Muscle layer of duodenum (tissue), 2 donors: ENCODE measurements around the gene ADAMTS17.

Source experiments
- H3K27ac ChIP-seq: one replicate; pipeline ENCODE4 v1.7.0; 2013; ENCODE audit warnings: mild to moderate bottlenecking, low read length
- H3K27me3 ChIP-seq: one replicate; pipeline ENCODE4 v1.7.0; 2013; ENCODE audit warnings: low read depth, mild to moderate bottlenecking, control low read depth, low read length
- H3K36me3 ChIP-seq, 2 donors: one replicate each; pipeline ENCODE4 v1.7.0; 2013; ENCODE audit warnings: low read length in 2 of 2, control low read depth in 1 of 2, mild to moderate bottlenecking in 1 of 2; ENCODE audit not compliant: insufficient read depth in 2 of 2, control insufficient read depth in 1 of 2
- H3K4me1 ChIP-seq, 2 donors: one replicate each; pipeline ENCODE4 v1.7.0; 2013; ENCODE audit warnings: low read length in 2 of 2, mild to moderate bottlenecking in 2 of 2, control low read depth in 1 of 2, moderate library complexity in 1 of 2; ENCODE audit not compliant: insufficient read depth in 2 of 2, control insufficient read depth in 1 of 2
- H3K4me3 ChIP-seq, 2 donors: one replicate each; pipeline ENCODE4 v1.7.0; 2013; ENCODE audit warnings: low read length in 2 of 2, low read depth in 1 of 2, mild to moderate bottlenecking in 1 of 2
- H3K9me3 ChIP-seq, 2 donors: one replicate each; pipeline ENCODE4 v1.7.0; 2013; ENCODE audit warnings: low read length in 2 of 2, control low read depth in 1 of 2, mild to moderate bottlenecking in 1 of 2; ENCODE audit not compliant: control insufficient read depth in 1 of 2
- donor health status: healthy.

Gene ADAMTS17

DNA sequence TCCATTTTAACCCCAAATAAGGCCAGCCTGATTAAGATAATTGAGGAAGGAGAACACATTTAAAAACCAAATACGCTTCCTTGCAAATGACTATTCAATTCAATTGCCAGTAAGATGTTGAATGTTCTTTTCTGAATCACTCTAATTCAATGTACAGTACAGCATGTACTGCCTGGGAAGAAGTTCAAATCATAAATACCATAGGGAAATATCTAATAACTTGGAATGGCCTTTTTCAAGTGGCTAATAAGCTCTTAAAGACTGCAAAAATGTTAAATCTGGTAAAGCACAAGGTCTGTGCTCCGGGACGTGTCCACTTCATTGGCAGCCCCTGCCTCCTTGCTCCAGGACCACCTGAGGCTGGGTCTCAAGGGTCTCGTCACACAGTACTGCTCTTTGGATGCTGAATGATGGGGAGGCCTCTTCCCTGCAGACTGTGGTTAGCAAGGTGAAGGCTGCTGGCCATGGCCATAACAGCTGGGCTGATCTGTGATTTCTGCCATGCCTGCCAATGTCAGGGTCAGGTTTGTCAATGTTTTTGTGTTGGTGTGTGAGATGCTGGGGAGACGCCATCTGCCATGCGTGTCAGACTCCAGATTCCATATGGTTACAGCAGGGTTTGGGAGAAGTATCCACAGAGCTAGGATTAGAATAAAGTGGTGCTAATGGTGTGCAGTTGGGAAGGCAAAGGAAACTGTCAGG is 300.5 kb downstream of the ADAMTS17 start:
- Histone ChIP-seq H3K27ac (no peak overlapping the region), H3K4me1 (no peaks in the 10 kb centered on the region), H3K4me3 (no peak overlapping the region), H3K27me3 (no peaks in the 10 kb centered on the region), H3K36me3 (no peaks in the 10 kb centered on the region), H3K9me3 (no peaks in the 10 kb centered on the region)

DNA sequence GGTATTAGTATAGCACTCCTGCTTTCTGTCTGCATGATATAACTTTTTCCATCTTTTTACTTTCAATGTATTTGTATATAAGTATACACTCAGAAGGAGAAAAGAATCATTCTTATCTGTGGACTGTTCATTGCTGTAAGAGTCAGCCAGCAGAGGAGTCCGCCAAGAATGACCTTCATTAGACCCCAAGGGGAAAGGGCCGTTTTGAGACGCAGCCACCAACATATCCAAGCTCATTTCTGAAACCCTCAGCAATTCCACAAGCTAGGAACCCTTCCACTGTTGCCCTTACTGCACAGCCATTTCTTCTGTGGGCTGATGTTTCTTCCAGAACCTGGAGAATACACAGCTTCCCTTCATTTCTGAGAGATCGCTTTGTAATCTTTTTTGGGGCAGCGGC is 301.8 kb downstream of the ADAMTS17 start:
- no peaks in the 10 kb centered on the region for H3K9me3 ChIP-seq
- H3K4me3 ChIP-seq = no peak overlapping the region
- no peak overlapping the region for H3K27ac ChIP-seq
- H3K36me3 ChIP-seq = no peaks in the 10 kb centered on the region
- H3K27me3 ChIP-seq = no peaks in the 10 kb centered on the region
- no peaks in the 10 kb centered on the region for H3K4me1 ChIP-seq

DNA sequence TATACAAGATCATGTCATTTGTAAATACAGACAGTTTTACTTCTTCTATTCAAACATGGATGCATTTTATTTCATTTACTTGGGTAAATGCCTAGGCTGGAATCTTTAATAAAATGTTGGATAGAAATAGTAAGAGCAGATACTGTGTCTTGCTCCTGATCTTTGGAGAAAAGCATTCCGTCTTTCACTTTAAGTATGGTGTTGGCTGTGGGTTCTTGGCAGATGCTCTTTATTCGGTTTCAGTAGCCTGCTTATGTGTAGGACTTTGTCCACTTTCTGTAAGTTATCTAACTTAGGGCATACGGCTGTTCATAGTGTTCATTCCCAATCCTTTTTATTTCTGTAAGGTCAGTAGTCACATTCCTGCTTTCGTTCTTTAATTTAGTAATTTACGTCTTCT is 303.0 kb downstream of the ADAMTS17 start:
- Histone ChIP-seq H3K9me3 (no peaks in the 10 kb centered on the region), H3K27me3 (no peaks in the 10 kb centered on the region), H3K4me1 (no peaks in the 10 kb centered on the region), H3K4me3 (no peak overlapping the region), H3K27ac (no peak overlapping the region), H3K36me3 (no peaks in the 10 kb centered on the region)

DNA sequence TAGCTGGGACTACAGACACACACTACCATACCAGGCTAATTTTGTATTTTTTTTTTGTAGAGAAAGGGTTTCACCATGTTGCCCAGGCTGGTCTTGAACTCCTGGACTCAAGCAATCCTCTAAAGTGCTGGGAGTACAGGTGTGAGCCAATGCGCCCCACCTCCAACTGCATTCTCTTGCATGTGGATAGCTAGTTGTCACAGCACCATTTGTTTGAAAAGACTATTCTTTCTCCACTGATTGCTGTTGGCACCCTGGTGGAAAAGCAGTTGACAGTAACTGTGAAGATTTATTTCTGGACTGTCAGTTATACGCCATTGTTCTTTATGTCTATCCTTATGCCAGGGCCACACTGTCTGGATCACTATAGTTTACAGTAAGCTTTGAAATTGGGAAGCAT is 303.9 kb downstream of the ADAMTS17 start:
- Histone ChIP-seq H3K27me3 (no peaks in the 10 kb centered on the region), H3K4me3 (no peak overlapping the region), H3K4me1 (no peaks in the 10 kb centered on the region), H3K27ac (no peak overlapping the region), H3K36me3 (no peaks in the 10 kb centered on the region), H3K9me3 (no peaks in the 10 kb centered on the region)

DNA sequence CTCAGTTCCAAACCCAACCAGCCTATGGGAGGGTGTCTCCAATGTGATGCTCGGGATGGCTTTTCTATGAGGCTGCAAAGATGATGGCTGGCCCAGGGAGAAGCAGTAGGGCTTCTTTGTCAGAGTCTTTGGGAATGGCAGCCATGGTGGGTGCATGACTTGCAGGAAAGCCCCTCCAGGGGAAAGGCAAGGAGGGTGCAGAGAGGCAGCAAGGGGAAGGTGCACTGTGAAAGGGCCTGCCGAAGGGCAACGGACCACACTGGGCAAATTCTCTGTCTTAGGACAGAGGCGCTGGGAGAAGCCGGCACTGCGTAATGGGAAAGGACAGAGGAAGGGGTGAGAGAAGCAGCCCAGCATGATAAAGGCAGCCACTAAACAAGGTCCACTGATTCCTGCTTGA is 305.8 kb downstream of the ADAMTS17 start:
- H3K27me3 ChIP-seq = no peaks in the 10 kb centered on the region
- H3K4me3 ChIP-seq = no peak overlapping the region
- H3K36me3 ChIP-seq = no peaks in the 10 kb centered on the region
- H3K27ac ChIP-seq = no peak overlapping the region
- H3K9me3 ChIP-seq = no peaks in the 10 kb centered on the region
- no peaks in the 10 kb centered on the region for H3K4me1 ChIP-seq

DNA sequence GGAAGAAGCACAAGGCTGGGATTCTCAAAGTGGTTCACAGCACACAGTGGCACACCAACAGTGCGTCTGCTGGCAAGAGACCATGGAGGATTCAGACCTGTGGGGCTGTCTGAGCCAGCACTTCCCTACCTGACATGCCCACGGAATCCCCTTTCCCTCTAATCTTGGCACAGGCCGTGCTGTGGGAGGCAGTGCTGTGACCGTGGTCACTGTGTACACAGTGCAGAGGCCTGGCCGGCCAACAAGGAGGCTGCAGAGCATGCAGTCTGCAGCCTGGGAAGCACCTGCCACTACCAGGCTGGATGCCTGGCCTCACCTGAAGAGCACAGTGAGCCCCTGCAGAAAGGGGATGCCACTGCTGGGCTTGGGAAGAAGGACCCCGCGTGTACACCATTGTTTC is 307.6 kb downstream of the ADAMTS17 start:
- H3K27ac ChIP-seq = no peak overlapping the region
- no peaks in the 10 kb centered on the region for H3K9me3 ChIP-seq
- no peaks in the 10 kb centered on the region for H3K36me3 ChIP-seq
- no peaks in the 10 kb centered on the region for H3K27me3 ChIP-seq
- no peak overlapping the region for H3K4me3 ChIP-seq
- H3K4me1 ChIP-seq = no peaks in the 10 kb centered on the region

DNA sequence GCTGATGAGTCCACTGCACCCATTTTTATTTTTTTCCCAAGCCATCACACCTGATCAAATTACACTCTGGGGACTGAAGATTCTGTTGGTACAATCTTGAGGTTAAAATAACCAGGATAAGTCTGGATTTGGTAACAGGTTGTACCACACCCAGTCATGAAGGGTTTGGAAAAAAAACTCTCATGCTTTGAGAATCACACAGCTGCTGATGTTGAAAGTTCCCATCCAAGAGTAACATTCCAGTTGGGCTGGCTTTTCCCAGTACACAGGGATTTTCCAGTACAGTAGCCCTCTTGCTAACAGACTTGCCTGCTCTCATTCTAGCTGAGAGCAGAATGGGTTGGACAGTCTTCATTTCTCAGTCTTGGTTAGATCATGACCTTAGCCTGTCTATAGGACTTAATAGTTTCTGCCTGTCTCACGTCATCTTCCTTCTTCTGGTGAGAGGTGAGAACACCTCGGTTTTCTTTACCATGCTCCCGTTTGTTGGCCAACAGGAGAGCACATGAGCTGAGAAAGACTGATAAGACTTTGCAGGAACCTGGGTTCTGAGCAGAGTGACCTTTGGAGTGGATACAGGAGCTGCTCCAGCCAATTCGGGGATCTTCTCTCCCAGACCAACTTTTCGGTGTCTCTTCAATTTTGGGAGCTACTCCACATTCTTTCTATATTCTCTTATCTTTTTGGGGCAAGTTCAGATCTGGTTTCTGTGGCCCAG is 308.5 kb downstream of the ADAMTS17 start:
- Histone ChIP-seq H3K9me3 (no peaks in the 10 kb centered on the region), H3K27ac (no peak overlapping the region), H3K36me3 (no peaks in the 10 kb centered on the region), H3K4me3 (no peak overlapping the region), H3K27me3 (no peaks in the 10 kb centered on the region), H3K4me1 (no peaks in the 10 kb centered on the region)

DNA sequence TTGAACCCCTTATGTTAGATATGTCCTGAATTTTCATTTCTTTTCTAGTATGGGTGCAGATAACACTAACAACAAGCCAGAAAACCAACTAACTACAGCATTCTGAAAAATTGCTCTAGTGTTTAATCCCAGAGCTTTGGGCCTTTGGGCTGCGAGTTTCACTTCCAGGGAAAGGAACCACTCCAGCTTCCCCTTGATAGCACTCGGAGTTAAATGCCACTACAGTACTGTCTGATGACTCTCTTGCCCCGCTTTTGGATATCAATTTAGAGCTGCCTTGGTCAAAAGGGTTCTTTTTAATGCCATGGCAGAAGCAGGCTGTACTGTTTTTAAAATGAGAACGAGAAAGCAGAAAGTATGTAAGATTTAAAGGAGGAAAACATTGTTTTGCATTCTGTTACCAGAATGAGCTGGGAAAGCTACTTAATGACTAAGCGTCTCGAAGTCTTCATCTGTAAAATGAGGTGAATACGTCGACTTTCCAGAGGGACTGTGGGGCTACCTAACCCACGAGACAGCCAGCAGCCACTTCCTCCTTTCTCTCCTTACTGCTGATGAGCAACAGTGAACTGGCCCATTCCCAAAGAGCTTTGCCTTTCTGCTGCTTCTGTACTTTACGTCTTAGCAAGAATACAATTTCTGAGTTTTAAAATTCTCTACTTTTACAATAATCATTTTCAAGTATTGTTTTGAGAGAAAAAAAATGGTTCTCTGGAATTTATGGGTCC is 309.3 kb downstream of the ADAMTS17 start:
- H3K4me1 ChIP-seq = no peaks in the 10 kb centered on the region
- H3K27me3 ChIP-seq = no peaks in the 10 kb centered on the region
- H3K36me3 ChIP-seq = no peaks in the 10 kb centered on the region
- no peaks in the 10 kb centered on the region for H3K9me3 ChIP-seq
- H3K27ac ChIP-seq = no peak overlapping the region
- H3K4me3 ChIP-seq = no peak overlapping the region

DNA sequence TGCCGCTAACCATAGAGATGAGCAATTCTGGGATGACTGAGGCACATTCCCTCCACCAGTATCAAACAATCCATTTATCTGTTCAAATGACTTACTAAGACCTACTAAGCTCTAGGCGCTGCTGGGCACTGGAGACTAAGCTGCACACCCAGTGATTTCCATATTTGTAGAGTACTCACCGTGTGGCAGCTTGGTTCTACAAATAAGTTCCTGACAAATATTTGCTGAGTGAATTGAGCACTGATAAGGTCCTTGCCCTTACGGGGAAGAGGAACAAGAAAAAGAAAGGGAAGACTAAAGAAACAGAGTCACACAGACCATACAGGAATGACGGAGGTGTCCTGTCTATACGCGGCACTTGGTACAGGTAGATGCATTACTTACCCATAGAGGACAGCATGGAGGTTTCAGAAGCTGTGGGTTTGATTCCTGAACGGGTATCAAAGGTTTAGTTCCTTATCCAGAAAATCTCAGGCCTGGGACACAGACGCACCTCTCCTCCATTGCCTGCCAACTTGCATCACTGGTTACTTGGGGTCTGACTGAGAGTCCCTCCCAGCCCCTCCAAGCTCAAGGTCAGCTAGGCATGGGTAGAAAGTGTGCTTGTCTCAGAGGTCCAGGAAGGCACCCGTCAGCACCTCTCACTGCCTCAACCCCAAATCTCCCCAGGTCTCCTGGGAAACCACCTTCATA is 310.0 kb downstream of the ADAMTS17 start:
- Histone ChIP-seq H3K27ac (no peak overlapping the region), H3K9me3 (no peaks in the 10 kb centered on the region), H3K4me3 (no peak overlapping the region), H3K27me3 (no peaks in the 10 kb centered on the region), H3K4me1 (no peaks in the 10 kb centered on the region), H3K36me3 (no peaks in the 10 kb centered on the region)

DNA sequence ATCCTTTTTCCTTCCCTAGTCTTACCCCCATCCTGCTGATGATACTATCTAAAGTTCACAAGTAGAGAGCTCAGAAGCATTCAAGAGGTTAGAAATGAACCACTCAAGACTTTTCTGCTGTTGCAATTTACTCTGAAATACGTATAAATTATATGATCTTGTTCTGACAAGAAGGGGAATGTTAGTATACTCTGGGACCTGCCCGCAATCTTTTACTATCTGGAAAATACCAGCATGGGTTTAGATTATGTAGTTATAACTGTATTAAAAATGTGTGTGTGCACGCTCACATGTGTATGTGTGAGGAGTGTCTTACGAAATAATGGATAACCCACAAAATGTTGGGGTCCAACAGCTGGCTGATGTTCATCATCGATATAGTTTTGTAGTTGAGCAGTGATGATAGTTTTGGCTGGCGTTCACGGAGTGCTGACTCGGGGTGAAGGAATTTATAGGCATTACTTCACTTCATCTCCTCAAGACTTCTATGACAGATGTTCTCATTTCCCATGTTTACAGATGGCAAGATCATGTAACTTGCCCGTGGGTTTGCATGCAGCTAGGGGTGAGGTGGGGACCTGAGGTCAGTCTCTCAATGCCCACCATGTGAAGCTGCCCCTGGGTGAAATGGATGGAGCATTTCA is 311.1 kb downstream of the ADAMTS17 start:
- Histone ChIP-seq H3K27me3 (no peaks in the 10 kb centered on the region), H3K9me3 (no peaks in the 10 kb centered on the region), H3K27ac (no peak overlapping the region), H3K4me3 (no peak overlapping the region), H3K36me3 (no peaks in the 10 kb centered on the region), H3K4me1 (no peaks in the 10 kb centered on the region)
